NCI-H1436 (cell line): ENCODE data around the gene MON1A.
"Not testable (repeated sequence)": the region's sequence is repeated elsewhere in the genome, so short reads cannot be mapped to it uniquely, and the experiment has no call there.

Experiments used
- DNase-seq: peaks from one replicate; lab custom pipeline; 2025; lab: John Stamatoyannopoulos, UW

The MON1A gene

GRCh38 chr3:49917806-49918590, 11.6 kb downstream of the MON1A start:
- DNase-seq, result not testable (repeated sequence)

- no peak for DNase-seq
Observed at GRCh38 chr3:49916686-49917085, 12.9 kb downstream of the MON1A start.

DNA sequence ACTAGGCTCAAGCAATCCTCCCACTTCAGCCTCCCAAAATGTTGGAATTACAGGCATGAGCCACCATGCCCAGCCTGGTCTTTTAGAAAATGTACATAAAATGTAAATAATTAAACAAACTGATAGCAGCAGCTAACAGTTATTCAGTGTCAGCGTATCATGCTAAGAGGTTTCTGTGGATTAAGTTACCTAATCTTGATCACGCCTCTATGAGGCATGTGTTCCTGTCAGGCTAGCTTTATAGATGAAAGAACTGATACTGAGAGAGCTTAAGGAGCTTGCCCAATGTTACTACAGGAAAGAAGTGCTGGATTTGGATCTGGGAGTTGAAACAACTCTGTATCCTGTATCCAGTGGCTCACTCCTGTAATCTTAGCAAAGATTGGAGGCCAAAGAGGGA, 14.7 kb downstream of the MON1A start:
- no peak for DNase-seq

- no peak for DNase-seq
Observed at GRCh38 chr3:49912881-49913281, 16.7 kb downstream of the MON1A start.

DNA sequence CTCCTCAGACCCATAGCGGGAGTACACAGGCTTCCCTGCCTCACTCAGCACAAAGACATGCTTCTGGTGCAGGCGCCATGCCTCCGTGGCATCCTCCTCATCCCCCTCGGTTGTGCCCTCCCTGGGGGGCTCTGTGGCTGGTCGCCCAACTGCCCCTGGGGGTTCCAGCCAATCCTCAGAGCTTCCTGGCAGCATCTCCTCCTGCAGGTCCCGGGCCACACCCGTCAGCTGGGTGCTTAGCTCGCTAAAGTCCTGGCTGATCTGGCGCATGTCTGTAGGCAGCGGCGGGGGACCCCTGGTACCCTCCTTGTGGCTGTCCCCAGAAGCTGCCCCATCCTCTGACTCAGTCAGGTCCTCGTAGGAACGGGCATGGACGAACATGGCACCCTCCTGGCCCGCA, 18.0 kb downstream of the MON1A start:
- no peak for DNase-seq

- DNase-seq, result no peak
Observed at GRCh38 chr3:49911124-49911420, 18.5 kb downstream of the MON1A start.

GRCh38 chr3:49910409-49911123, 19.0 kb downstream of the MON1A start:
- DNase-seq, result no peak

DNA sequence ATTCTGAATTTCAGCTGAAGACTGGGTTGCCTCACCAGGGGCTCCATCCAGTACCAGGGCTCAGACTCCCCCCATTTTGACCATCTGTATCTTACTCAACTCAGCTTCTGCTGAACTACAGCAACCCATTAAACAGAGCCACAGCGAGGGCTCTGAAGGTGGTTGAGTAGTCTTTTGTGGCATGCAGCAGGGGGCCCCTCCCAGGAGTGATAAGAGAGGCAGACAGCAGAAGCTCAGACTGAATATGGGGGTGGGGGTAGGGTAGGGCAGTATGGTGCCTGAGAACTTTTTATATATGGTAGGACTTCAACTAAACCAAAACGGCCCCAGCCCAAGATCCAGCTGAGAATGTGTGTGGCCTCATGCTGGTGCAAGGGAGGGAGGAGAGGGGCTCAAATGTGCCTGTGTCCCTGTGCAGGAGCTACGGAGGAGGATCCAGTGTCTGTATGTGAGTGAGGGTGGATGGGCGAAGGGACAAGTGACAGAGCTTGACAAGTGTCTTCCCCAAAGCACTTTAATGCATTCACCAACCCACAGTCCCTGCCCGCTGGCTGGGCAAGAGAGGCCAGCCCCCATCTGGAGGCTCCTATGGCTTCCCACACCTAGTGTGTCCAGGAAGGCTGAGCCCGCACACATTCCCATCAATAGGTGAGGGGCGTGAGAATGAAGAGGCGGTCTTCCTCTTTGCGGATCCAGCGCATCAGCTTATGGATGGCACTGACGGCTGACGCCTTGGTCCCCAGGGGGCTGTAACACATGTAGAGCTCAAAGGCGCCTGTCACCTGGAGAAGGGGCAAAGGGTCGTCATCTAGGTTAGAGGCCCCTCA, 21.0 kb downstream of the MON1A start:
- DNase-seq, result no peak

DNA sequence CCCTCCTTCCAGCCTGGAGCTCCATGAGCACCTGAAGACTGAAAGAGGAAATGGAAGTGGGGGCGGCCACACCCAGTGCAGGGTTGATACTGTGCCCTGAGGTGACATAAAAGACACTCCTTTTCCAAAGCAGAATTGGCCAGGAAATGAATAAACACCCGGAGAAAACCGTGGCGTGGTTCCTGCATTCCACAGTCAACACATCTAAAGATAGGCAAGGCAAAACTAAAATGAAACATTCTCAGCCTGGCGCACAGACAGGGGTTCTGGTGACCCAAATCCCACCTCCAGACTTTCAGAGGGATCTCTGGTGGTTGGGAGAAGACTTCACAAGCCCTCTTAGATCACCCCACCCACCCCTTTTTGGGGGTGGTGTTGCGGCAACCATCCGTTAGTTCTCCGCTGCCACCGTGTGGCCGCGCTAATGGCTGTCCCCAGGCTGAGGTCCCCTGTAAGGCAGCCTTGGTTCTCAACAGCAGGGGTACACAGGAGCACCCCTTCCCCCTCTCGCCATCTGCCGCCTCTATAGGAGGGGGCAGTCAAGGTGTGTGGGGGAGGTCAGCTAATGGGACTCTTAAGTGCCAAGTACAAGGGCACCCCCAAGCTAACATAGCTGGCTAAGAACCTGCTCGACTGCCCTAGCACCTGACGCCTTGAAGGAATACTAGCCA, 23.4 kb downstream of the MON1A start:
- no peak for DNase-seq

GRCh38 chr3:49904448-49904847, 25.2 kb downstream of the MON1A start:
- not testable (repeated sequence) for DNase-seq

GRCh38 chr3:49903451-49904424, 25.9 kb downstream of the MON1A start, which contains the start of gene MST1R:
Gene MST1R, minus strand, starts transcription at chr3:49903873. Its CDS starts 264 bp downstream, at chr3:49903609.
- DNase-seq, result peak; percentile 78

- no peak for DNase-seq
Observed at GRCh38 chr3:49902511-49903345, 26.9 kb downstream of the MON1A start.

GRCh38 chr3:49901366-49902339, 28.0 kb downstream of the MON1A start:
- no peak for DNase-seq

DNA sequence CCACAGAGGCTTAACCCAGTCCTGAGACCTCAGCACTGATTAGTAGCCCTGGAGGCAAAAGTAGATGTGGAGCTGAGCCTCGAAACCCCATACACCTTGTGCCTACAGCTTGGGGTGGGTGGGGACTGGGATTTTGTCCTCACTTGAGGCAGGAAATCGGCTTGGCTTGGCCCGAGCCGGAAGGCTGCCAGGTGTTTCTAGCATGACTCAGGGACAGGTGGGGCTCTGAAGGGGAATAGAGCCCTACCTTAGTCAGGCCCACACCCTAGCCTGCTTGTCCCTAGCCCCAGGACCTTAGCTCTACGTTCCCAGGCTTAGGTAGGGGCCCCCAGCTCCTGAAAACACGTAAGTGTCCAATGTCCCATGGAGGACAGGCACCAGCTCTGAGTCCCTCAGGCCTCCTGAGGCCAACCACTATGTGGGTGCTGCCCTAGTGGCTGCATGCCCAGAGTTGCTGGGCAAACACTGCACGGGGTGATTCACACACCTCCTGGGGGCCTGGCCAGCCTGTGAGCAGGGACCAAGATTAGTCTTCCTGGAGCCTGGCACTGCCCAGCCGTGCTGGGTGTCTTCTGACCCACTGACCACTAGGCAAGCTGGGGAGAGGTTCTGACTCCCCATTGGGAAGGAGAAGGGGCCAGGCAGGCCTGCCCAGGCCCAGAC, 29.0 kb downstream of the MON1A start:
- DNase-seq, result no peak

- DNase-seq, result no peak
Observed at GRCh38 chr3:49899815-49900214, 29.8 kb downstream of the MON1A start.

DNA sequence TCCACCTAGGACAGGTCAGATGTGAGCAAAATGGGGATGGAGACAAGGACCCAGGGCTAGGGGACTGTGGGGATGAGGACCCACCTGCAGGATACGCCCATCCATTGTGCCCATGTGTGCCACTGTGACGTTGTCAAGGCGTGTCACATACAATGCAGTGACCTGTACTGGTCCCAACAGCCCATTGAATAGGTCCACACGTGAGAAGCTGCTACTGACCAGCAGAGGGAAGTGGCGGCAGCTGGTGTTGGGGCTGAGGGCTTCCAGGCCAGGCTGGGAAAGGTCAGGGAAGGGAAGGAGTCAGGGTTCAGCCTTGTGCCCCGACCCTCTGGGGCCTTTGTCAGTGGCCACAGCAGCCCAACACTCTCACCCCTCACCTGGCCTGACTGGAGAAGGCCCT, 30.6 kb downstream of the MON1A start:
- no peak for DNase-seq

DNA sequence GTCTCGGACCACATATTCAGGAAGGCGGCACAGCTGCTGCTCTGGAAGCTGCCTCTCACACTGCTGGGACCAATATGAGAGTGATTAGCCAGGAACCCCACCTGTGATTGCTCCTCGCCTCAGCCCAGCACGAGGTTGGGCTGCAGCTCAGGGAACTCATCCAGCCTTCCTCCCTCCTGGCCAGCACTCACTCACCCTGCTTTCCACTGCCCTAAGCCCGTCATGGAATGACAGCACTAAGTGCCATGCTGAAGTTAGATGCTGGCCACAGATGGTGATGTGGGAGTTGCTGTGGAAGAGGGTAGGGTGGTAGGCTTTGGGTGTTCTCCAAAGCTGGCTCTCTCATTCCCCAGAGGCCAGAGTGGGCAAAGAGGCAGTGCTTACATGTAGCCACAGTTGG, 33.3 kb downstream of the MON1A start:
- DNase-seq, result no peak

DNA sequence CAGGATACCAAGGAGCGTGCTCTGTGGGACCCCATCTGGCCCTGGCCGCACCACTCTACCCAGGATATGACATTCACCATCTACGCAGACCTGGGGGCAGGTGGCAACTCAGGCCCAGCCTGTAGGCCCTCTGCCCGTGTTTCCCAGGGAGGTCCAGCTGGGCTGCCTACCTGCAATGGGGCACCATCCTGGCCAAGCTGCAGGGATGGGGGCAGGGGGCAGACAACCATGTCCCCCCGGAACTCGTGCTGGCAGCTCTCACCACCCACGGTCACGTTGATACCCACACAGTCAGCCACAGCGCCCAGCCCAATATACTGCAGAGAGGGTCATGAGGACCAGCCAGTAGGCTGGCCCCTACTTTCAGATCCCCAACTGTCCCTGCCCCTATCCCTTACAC, 33.8 kb downstream of the MON1A start:
- no peak for DNase-seq
